ENCODE measurements around the gene NAA80. TPM values are rescaled to one million over a fixed set of nuclear protein-coding genes. Genes with fewer than 3 reads are reported as not detected.

The NAA80 gene
- total RNA-seq, 2 donors from 2014 or later: 9.7 to 12.8 TPM

- H3K36me3 Mint-ChIP-seq (ENCODE audit: low read depth): peaks cover 20% of the 10 kb centered on the region
- Histone ChIP-seq H3K4me1 (ENCODE audit: control insufficient read depth, insufficient read depth, low read length) (peaks cover 27% of the 10 kb centered on the region), H3K27me3 (ENCODE audit: control insufficient read depth, insufficient read depth, low read length, poor library complexity, severe bottlenecking) (no peaks in the 10 kb centered on the region), H3K36me3 (ENCODE audit: control insufficient read depth, insufficient read depth, low read length) (peaks cover 47% of the 10 kb centered on the region), H3K9me3 (ENCODE audit: control insufficient read depth, low read length) (no peaks in the 10 kb centered on the region), H3K4me3 (ENCODE audit: low read length) (no peak overlapping the region), H3K9ac (ENCODE audit: extremely low read depth, low read length, poor library complexity, severe bottlenecking) (no peak overlapping the region), H3K27ac (ENCODE audit: low read depth, low read length) (no peak overlapping the region)
- DNase-seq: no peak
- no peak overlapping the region for H3K27ac Mint-ChIP-seq
- 85 to 89% methylated on average over 5 of the region's 5 CpGs for WGBS, 2 experiments (ENCODE audit: insufficient coverage in 1 of 2, insufficient read length in 1 of 2)
- no peak for TF ChIP-seq CTCF (conservative IDR thresholded peaks at IDR 0.05)
- H3K9me3 Mint-ChIP-seq: no peaks in the 10 kb centered on the region
- peaks cover 34% of the 10 kb centered on the region for H3K4me1 Mint-ChIP-seq
- H3K4me3 Mint-ChIP-seq: no peak overlapping the region
- H3K27me3 Mint-ChIP-seq (ENCODE audit: insufficient read depth): no peaks in the 10 kb centered on the region
These were observed 24.5 kb upstream of the NAA80 start for GRCh38 chr3:50323614-50324199.

- Histone ChIP-seq H3K27me3 (ENCODE audit: control insufficient read depth, insufficient read depth, low read length, poor library complexity, severe bottlenecking) (no peaks in the 10 kb centered on the region), H3K9ac (ENCODE audit: extremely low read depth, low read length, poor library complexity, severe bottlenecking) (no peak overlapping the region), H3K4me1 (ENCODE audit: control insufficient read depth, insufficient read depth, low read length) (peaks cover 23% of the 10 kb centered on the region), H3K9me3 (ENCODE audit: control insufficient read depth, low read length) (no peaks in the 10 kb centered on the region), H3K27ac (ENCODE audit: low read depth, low read length) (no peak overlapping the region), H3K4me3 (ENCODE audit: low read length) (no peak overlapping the region), H3K36me3 (ENCODE audit: control insufficient read depth, insufficient read depth, low read length) (peaks cover 52% of the 10 kb centered on the region)
- H3K27ac Mint-ChIP-seq: no peak overlapping the region
- H3K4me3 Mint-ChIP-seq: peak overlapping the region; percentile 87
- no peak for DNase-seq
- no peaks in the 10 kb centered on the region for H3K9me3 Mint-ChIP-seq
- 81% methylated on average over 4 of the region's 4 CpGs; no CpG with 5 or more reads in 1 of the 2 experiments for WGBS, 2 experiments (ENCODE audit: insufficient coverage in 1 of 2, insufficient read length in 1 of 2)
- no peaks in the 10 kb centered on the region for H3K27me3 Mint-ChIP-seq (ENCODE audit: insufficient read depth)
- H3K4me1 Mint-ChIP-seq: peaks cover 35% of the 10 kb centered on the region
- H3K36me3 Mint-ChIP-seq (ENCODE audit: low read depth): peaks cover 26% of the 10 kb centered on the region
- TF ChIP-seq CTCF (conservative IDR thresholded peaks at IDR 0.05): no peak
These were observed 23.9 kb upstream of the NAA80 start for GRCh38 chr3:50323092-50323600.

GRCh38 chr3:50322386-50323091, 23.3 kb upstream of the NAA80 start, which contains the start of gene HYAL2:
HYAL2 (minus strand) TSS chr3:50322745; CDS start chr3:50320489, 2,256 bp downstream.
- Histone ChIP-seq H3K9me3 (ENCODE audit: control insufficient read depth, low read length) (no peaks in the 10 kb centered on the region), H3K36me3 (ENCODE audit: control insufficient read depth, insufficient read depth, low read length) (peaks cover 57% of the 10 kb centered on the region), H3K27ac (ENCODE audit: low read depth, low read length) (peak within 1 kb of the TSS; percentile 100), H3K4me1 (ENCODE audit: control insufficient read depth, insufficient read depth, low read length) (peaks cover 23% of the 10 kb centered on the region), H3K4me3 (ENCODE audit: low read length) (peak within 1 kb of the TSS; percentile 100), H3K27me3 (ENCODE audit: control insufficient read depth, insufficient read depth, low read length, poor library complexity, severe bottlenecking) (no peaks in the 10 kb centered on the region), H3K9ac (ENCODE audit: extremely low read depth, low read length, poor library complexity, severe bottlenecking) (peak within 1 kb of the TSS; percentile 97)
- Mint-ChIP-seq H3K9me3 (no peaks in the 10 kb centered on the region), H3K4me3 (peak within 1 kb of the TSS; percentile 87), H3K36me3 (ENCODE audit: low read depth) (peaks cover 29% of the 10 kb centered on the region), H3K27ac (peak within 1 kb of the TSS; percentile 99), H3K4me1 (peaks cover 35% of the 10 kb centered on the region), H3K27me3 (ENCODE audit: insufficient read depth) (no peaks in the 10 kb centered on the region)
- no peak for TF ChIP-seq CTCF (conservative IDR thresholded peaks at IDR 0.05)
- WGBS, 2 experiments (ENCODE audit: insufficient coverage in 1 of 2, insufficient read length in 1 of 2): 47 to 57% methylated on average over 11 to 31 of the region's 31 CpGs
- DNase-seq: peak; percentile 82

Data from endodermal cell (in vitro differentiated cells).